Natural killer cell (primary cell): ENCODE data around the gene KNDC1. TPM values are rescaled to one million over a fixed set of nuclear protein-coding genes. Genes with fewer than 3 reads are reported as not detected.

Source experiments
- ATAC-seq, 3 donors: fragments of 150-1000 bp in 2 of 3; fragments of 200-7000 bp in 1 of 3; cut with Tn5 transposase; 1 replicate in 1 of 3; 2 replicates in 2 of 3; pipeline ENCODE4 v1.10.0; 2021; ENCODE audit warnings: mild to moderate bottlenecking in 2 of 3, moderate library complexity in 2 of 3
- DNase-seq, 2 donors: peaks; one replicate each; pipeline versions ENCODE4 v3.0.0 to v3.0.0-alpha.2; 2013 to 2021; ENCODE audit warnings: mixed read lengths in 1 of 2
- H3K27ac ChIP-seq: one replicate; pipeline ENCODE4 v1.5.1; 2013; ENCODE audit warnings: mild to moderate bottlenecking, low read length
- H3K27me3 ChIP-seq: one replicate; pipeline ENCODE4 v1.6.1; 2013; ENCODE audit warnings: low read length; ENCODE audit not compliant: control insufficient read depth, insufficient read depth
- H3K36me3 ChIP-seq: one replicate; pipeline ENCODE4 v1.6.1; 2013; ENCODE audit warnings: low read length; ENCODE audit not compliant: control insufficient read depth, insufficient read depth
- H3K4me1 ChIP-seq: one replicate; pipeline ENCODE4 v1.6.1; 2013; ENCODE audit warnings: low read length; ENCODE audit not compliant: control insufficient read depth, insufficient read depth
- H3K4me3 ChIP-seq: one replicate; pipeline ENCODE4 v1.5.1; 2013; ENCODE audit warnings: low read length
- H3K9me3 ChIP-seq: one replicate; pipeline ENCODE4 v1.6.1; 2013; ENCODE audit warnings: low read length; ENCODE audit not compliant: control insufficient read depth, insufficient read depth
- H3K27ac Mint-ChIP-seq, 2 donors: one replicate each; pipeline ENCODE4 v1.8.0; 2022; ENCODE audit warnings: mild to moderate bottlenecking in 2 of 2, mixed read lengths in 2 of 2, moderate library complexity in 1 of 2
- H3K27me3 Mint-ChIP-seq, 2 donors: one replicate each; pipeline ENCODE4 v1.8.0; 2022; ENCODE audit warnings: low read depth in 2 of 2, mixed read lengths in 2 of 2
- H3K36me3 Mint-ChIP-seq: one replicate; pipeline ENCODE4 v1.8.0; 2022; ENCODE audit warnings: mixed read lengths
- H3K4me1 Mint-ChIP-seq, 2 donors: one replicate each; pipeline ENCODE4 v1.8.0; 2022; ENCODE audit warnings: mixed read lengths in 2 of 2
- H3K4me3 Mint-ChIP-seq: one replicate; pipeline ENCODE4 v1.8.0; 2022; ENCODE audit warnings: mild to moderate bottlenecking, moderate library complexity, mixed read lengths
- H3K9me3 Mint-ChIP-seq, 2 donors: one replicate each; pipeline ENCODE4 v1.8.0; 2022; ENCODE audit warnings: mixed read lengths in 2 of 2
- WGBS: methylation state at CpG from one replicate; pipeline ENCODE4 v1.1.7; 2013; ENCODE audit warnings: missing lambda C conversion rate; ENCODE audit not compliant: insufficient coverage; 5-methylcytosine and 5-hydroxymethylcytosine counted together
- intact Hi-C: fragments of 100-400 bp; cut with micrococcal nuclease; formaldehyde crosslinking; loops from one replicate; pipeline ENCODE4 v1.14.2; 2022
- total RNA-seq, 4 donors: library from RNA; stranded (reverse); fragments of 120-200 nt in 1 of 4; gene quantifications; one replicate each; pipeline versions ENCODE4 v1.2.3 to v1.2.4, GENCODE V29; 2013 to 2022
- TF ChIP-seq, protein P1 (sequence below): fragments of 200-600 bp; IDR thresholded peaks from one replicate; pipeline ENCODE4 v1.8.0; 2022; ENCODE audit warnings: antibody characterized with exemption

The KNDC1 gene
- total RNA-seq, 3 donors from 2014 or later (not counting 1 experiment from before 2014, with no cell fraction given) = 2.1 to 5.9 TPM; not detected in 1

DNA sequence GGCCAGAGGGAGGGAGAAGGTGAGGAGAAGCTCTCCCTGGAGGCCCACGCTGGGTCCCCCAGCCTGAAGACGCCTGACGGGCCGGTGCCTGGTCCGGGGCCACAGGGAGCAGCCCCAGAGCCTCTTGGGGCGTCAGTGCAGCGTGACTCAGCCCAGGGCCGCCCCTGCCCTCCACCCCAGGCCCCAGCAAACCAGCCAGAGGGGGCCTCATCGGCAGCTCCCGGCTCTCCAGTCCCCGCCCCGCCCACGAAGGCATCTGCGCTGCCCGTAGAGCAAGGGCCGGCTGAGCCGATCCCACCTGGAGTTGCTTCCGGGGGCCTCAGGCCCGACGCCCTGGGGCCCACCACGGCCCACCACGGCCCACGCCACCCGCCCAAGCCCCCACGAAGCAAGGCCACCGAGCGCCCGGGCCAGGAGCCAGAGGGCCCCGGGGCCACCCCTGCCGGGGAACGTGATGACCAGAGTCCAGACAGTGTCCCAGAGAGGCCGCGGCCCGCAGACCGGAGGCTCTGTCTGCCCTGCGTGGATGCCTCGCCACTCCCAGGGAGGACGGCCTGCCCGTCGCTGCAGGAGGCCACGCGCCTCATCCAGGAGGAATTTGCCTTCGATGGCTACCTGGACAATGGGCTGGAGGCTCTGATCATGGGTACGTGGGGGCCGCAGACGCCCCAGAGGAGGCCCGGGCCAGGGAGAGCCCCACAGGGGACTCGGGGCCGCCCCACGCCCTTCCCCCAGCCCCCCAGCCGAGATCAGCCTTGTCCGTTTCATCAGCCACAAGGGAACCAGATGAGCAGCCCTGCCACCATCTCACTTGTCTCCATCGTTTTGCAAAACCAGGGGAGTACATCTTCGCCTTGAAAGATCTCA lies 38.8 kb downstream of the KNDC1 start:
- Mint-ChIP-seq H3K9me3 (no peaks in the 10 kb centered on the region), H3K27me3 (peaks cover 0 to 2% of the 10 kb centered on the region in 2 donors), H3K4me1 (no peaks in the 10 kb centered on the region), H3K36me3 (no peaks in the 10 kb centered on the region), H3K27ac (no peak overlapping the region), H3K4me3 (no peak overlapping the region)
- intact Hi-C loops = no loop called here
- TF ChIP-seq, protein P1, sequence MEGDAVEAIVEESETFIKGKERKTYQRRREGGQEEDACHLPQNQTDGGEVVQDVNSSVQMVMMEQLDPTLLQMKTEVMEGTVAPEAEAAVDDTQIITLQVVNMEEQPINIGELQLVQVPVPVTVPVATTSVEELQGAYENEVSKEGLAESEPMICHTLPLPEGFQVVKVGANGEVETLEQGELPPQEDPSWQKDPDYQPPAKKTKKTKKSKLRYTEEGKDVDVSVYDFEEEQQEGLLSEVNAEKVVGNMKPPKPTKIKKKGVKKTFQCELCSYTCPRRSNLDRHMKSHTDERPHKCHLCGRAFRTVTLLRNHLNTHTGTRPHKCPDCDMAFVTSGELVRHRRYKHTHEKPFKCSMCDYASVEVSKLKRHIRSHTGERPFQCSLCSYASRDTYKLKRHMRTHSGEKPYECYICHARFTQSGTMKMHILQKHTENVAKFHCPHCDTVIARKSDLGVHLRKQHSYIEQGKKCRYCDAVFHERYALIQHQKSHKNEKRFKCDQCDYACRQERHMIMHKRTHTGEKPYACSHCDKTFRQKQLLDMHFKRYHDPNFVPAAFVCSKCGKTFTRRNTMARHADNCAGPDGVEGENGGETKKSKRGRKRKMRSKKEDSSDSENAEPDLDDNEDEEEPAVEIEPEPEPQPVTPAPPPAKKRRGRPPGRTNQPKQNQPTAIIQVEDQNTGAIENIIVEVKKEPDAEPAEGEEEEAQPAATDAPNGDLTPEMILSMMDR = no peak
- Histone ChIP-seq H3K27me3 (no peaks in the 10 kb centered on the region), H3K9me3 (no peaks in the 10 kb centered on the region), H3K27ac (no peak overlapping the region), H3K36me3 (no peaks in the 10 kb centered on the region), H3K4me1 (no peaks in the 10 kb centered on the region), H3K4me3 (no peak overlapping the region)
- ATAC-seq = no peak
- no peak for DNase-seq
- WGBS = 89% methylated on average over 54 of the region's 54 CpGs

- no peak overlapping the region for H3K27ac ChIP-seq
- no peak overlapping the region for H3K27ac Mint-ChIP-seq
- H3K36me3 ChIP-seq = no peaks in the 10 kb centered on the region
- intact Hi-C loops = no loop called here
- no peaks in the 10 kb centered on the region for H3K4me1 Mint-ChIP-seq
- WGBS = 83% methylated on average over 13 of the region's 13 CpGs
- DNase-seq (no peak), ATAC-seq (no peak)
- TF ChIP-seq, protein P1 = no peak
- peaks cover 0 to 2% of the 10 kb centered on the region in 2 donors for H3K27me3 Mint-ChIP-seq
- H3K36me3 Mint-ChIP-seq = no peaks in the 10 kb centered on the region
- H3K27me3 ChIP-seq = no peaks in the 10 kb centered on the region
- no peaks in the 10 kb centered on the region for H3K9me3 ChIP-seq
- no peak overlapping the region for H3K4me3 Mint-ChIP-seq
- H3K9me3 Mint-ChIP-seq = no peaks in the 10 kb centered on the region
- no peaks in the 10 kb centered on the region for H3K4me1 ChIP-seq
- H3K4me3 ChIP-seq = no peak overlapping the region
Measured at GRCh38 chr10:133199488-133199885, 39.5 kb downstream of the KNDC1 start.

GRCh38 chr10:133199992-133200611 lies 40.1 kb downstream of the KNDC1 start:
- H3K27ac Mint-ChIP-seq = no peak overlapping the region
- DNase-seq (no peak), ATAC-seq (no peak)
- Histone ChIP-seq H3K27me3 (no peaks in the 10 kb centered on the region), H3K4me1 (no peaks in the 10 kb centered on the region), H3K36me3 (no peaks in the 10 kb centered on the region), H3K9me3 (no peaks in the 10 kb centered on the region), H3K27ac (no peak overlapping the region), H3K4me3 (no peak overlapping the region)
- no peaks in the 10 kb centered on the region for H3K4me1 Mint-ChIP-seq
- TF ChIP-seq, protein P1 = no peak
- H3K4me3 Mint-ChIP-seq = no peak overlapping the region
- peaks cover 0 to 1% of the 10 kb centered on the region in 2 donors for H3K27me3 Mint-ChIP-seq
- no peaks in the 10 kb centered on the region for H3K9me3 Mint-ChIP-seq
- WGBS = 82% methylated on average over 38 of the region's 38 CpGs
- no peaks in the 10 kb centered on the region for H3K36me3 Mint-ChIP-seq
- intact Hi-C loops = no loop called here
